ENCODE data around the gene PAEP.

PAEP gene

GRCh38 chr9:135579889-135580660 is 18.5 kb downstream of the PAEP start:
- no peak for DNase-seq (ENCODE audit: low spot score)

GRCh38 chr9:135580664-135581380 is 19.3 kb downstream of the PAEP start:
- DNase-seq (ENCODE audit: low spot score): no peak

GRCh38 chr9:135581636-135582426 is 20.3 kb downstream of the PAEP start:
- no peak for DNase-seq (ENCODE audit: low spot score)

- no peak for DNase-seq (ENCODE audit: low spot score)
Measured at GRCh38 chr9:135582541-135582940, 21.0 kb downstream of the PAEP start.

GRCh38 chr9:135582966-135583687 is 21.6 kb downstream of the PAEP start:
- DNase-seq (ENCODE audit: low spot score): no peak

- DNase-seq (ENCODE audit: low spot score): no peak
Measured at GRCh38 chr9:135583688-135584011, 22.1 kb downstream of the PAEP start.

GRCh38 chr9:135584371-135584770 is 22.8 kb downstream of the PAEP start:
- DNase-seq (ENCODE audit: low spot score): no peak

- DNase-seq (ENCODE audit: low spot score): no peak
Measured at GRCh38 chr9:135584934-135585333, 23.4 kb downstream of the PAEP start.

GRCh38 chr9:135586601-135587109 is 25.1 kb downstream of the PAEP start:
- DNase-seq (ENCODE audit: low spot score): no peak

GRCh38 chr9:135587658-135588057 is 26.1 kb downstream of the PAEP start:
- no peak for DNase-seq (ENCODE audit: low spot score)

- no peak for DNase-seq (ENCODE audit: low spot score)
Measured at GRCh38 chr9:135588371-135588770, 26.8 kb downstream of the PAEP start.

- no peak for DNase-seq (ENCODE audit: low spot score)
Measured at GRCh38 chr9:135588886-135589595, 27.5 kb downstream of the PAEP start.

- DNase-seq (ENCODE audit: low spot score): no peak
Measured at GRCh38 chr9:135589596-135590485, 28.3 kb downstream of the PAEP start.

GRCh38 chr9:135590486-135591079 is 29.0 kb downstream of the PAEP start:
- no peak for DNase-seq (ENCODE audit: low spot score)

GRCh38 chr9:135591506-135592330 is 30.2 kb downstream of the PAEP start:
- no peak for DNase-seq (ENCODE audit: low spot score)

GRCh38 chr9:135592331-135592590 is 30.7 kb downstream of the PAEP start:
- no peak for DNase-seq (ENCODE audit: low spot score)

- DNase-seq (ENCODE audit: low spot score): no peak
Measured at GRCh38 chr9:135592625-135593024, 31.1 kb downstream of the PAEP start.

- no peak for DNase-seq (ENCODE audit: low spot score)
Measured at GRCh38 chr9:135596211-135596610, 34.7 kb downstream of the PAEP start.

GRCh38 chr9:135600296-135600817 is 38.8 kb downstream of the PAEP start:
- DNase-seq (ENCODE audit: low spot score): no peak

Data from activated CD4-positive, alpha-beta T cell treated with anti-CD3 and anti-CD28 coated beads, Interleukin-2, Interleukin-4, amounts not matched to agents 100 ng/mL and 50 ng/mL, durations not matched to agents 16 hours and 8 hours (primary cell).